ENCODE measurements around the gene TMEM87A. TPM values are rescaled to one million over a fixed set of nuclear protein-coding genes. Genes with fewer than 3 reads are reported as not detected.
A peak's percentile ranks its signal among the peaks of the same experiment; 100 is the strongest.
"Not testable (repeated sequence)": the region's sequence is repeated elsewhere in the genome, so short reads cannot be mapped to it uniquely, and the experiment has no call there.

Gene TMEM87A, protein sequence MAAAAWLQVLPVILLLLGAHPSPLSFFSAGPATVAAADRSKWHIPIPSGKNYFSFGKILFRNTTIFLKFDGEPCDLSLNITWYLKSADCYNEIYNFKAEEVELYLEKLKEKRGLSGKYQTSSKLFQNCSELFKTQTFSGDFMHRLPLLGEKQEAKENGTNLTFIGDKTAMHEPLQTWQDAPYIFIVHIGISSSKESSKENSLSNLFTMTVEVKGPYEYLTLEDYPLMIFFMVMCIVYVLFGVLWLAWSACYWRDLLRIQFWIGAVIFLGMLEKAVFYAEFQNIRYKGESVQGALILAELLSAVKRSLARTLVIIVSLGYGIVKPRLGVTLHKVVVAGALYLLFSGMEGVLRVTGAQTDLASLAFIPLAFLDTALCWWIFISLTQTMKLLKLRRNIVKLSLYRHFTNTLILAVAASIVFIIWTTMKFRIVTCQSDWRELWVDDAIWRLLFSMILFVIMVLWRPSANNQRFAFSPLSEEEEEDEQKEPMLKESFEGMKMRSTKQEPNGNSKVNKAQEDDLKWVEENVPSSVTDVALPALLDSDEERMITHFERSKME
- total RNA-seq = 17.3 TPM
- long read RNA-seq, transcript TMEM87A-202 (20 exons, 3,109 nt) = major isoform, 43 of 47 reads
- long read RNA-seq, partial matches to known transcripts = 1 of 47 reads
- long read RNA-seq, other reads (novel, unspliced or antisense) = 3 of 47 reads

GRCh38 chr15:42272939-42273899, at the start of gene TMEM87A, which contains the start of gene GANC:
Gene TMEM87A (minus strand): TSS chr15:42273433. CDS start chr15:42273398, 35 bp downstream.
Gene GANC (plus strand): TSS chr15:42273201. CDS start chr15:42274482, 1,281 bp downstream.
- intact Hi-C loops (cut with DNase I) = no loop called here
- DNase-seq (peak; percentile 97), ATAC-seq (ENCODE audit: poor library complexity) (peak; percentile 98)

DNA sequence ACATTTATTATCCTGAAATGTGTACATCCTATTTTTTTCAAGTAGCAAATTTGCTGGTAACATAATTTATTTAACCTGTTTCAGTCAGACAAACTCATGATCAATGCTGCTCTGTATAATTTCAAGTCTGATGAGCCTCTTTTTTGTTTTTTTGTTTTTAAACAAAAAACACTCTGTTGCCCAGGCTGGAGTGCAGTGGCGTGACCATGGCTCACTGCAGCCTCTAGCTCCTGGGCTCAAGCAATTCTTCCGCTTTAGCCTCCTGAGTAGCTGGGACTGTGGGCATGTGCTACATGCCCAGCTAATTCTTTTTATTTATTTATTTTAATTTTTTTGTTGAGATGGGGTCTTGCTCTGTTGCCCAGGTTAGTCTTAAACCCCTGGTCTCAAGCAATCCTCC, 46.0 kb upstream of the TMEM87A start:
- DNase-seq (no peak), ATAC-seq (ENCODE audit: poor library complexity) (no peak)
- intact Hi-C loops (cut with DNase I) = no loop called here

GRCh38 chr15:42316282-42316805, 43.1 kb upstream of the TMEM87A start:
- intact Hi-C loops (cut with DNase I); DNase-seq: not testable (repeated sequence)

DNA sequence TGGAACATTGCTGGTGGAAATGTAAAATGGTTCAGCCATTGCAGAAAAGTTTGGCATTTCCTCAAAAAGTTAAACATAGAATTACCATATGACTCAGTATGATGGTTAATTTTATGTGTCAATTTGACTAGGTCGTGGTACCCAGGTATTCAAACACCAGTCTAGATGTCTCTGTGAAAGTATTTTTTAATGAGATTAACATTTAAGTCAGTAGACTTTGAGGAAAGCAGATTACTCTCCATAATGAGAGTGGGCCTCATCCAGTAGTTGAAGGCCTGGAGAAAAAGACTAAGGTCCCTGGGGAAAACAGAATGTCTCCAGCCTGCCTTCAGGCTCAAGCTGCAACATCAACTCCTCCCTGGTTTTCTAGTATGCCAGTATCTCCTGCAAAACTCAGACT, 42.3 kb upstream of the TMEM87A start:
- ATAC-seq (ENCODE audit: poor library complexity) = no peak
- no peak for DNase-seq
- intact Hi-C loops (cut with DNase I) = no loop called here

More at GRCh38 chr15:42316282-42316805, 43.1 kb upstream of the TMEM87A start:
- ATAC-seq (ENCODE audit: poor library complexity) = not testable (repeated sequence)

DNA sequence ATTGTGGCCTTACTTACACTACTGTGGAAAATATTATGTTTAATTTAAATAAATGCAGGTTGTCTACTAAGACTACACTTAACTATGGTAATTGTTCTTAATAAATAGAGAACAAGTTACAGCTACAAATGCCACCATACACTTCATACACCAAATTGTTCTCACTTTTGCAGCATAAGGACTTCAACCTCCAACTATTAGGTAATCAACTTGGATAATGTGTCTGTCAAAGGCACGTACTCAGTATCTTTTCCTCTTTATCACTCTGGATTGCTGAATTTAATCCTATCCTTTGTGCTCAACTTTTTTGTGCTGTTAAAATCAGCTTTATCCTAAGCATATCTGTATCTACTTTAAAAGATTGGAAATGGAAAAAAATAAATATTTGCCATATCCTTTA, 41.6 kb upstream of the TMEM87A start:
- intact Hi-C loops (cut with DNase I) = no loop called here
- ATAC-seq (ENCODE audit: poor library complexity) = no peak
- DNase-seq = no peak

DNA sequence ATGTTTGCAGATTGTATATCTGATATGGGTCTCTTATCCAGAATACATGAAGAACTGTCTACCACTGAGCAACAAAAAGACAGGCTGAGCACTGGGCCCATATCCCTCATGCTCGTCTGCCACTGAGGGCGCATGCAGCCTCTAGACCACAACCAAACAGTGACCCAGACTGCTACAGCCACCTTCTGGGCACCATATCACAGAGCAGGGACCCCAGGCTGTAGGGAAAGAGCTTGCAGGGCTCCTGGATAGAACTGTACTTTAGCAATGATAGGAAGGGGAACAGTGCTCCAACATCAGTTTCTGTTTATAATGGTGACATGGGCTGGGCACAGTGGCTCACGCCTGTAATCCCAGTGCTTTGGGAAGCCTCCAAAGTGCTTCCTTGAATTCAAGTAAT, 40.2 kb upstream of the TMEM87A start:
- ATAC-seq (ENCODE audit: poor library complexity) (no peak), DNase-seq (no peak)
- intact Hi-C loops (cut with DNase I) = no loop called here

- intact Hi-C loops (cut with DNase I) = no loop called here
- ATAC-seq (ENCODE audit: poor library complexity) = no peak
- no peak for DNase-seq
These were observed 33.4 kb upstream of the TMEM87A start for GRCh38 chr15:42306681-42307080.

DNA sequence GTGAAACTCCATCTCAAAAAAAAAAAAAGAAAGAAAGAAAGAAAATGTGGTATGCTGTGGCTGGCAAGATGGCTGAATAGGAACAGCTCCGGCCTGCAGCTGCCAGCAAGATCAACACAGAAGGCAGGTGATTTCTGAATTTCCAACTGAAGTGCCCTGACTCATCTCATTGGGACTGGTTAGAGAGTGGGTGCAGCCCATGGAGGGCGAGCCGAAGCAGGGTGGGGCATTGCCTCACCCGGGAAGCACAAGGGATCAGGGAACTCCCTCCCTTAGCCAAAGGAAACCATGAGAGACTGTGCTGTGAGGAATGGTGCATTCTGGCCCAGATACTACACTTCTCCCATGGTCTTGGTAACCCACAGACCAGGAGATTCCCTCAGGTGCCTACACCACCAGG, 27.8 kb upstream of the TMEM87A start:
- DNase-seq; intact Hi-C loops (cut with DNase I); ATAC-seq (ENCODE audit: poor library complexity): not testable (repeated sequence)

- intact Hi-C loops (cut with DNase I) = no loop called here
- no peak for ATAC-seq (ENCODE audit: poor library complexity)
These were observed 15.9 kb upstream of the TMEM87A start for GRCh38 chr15:42289166-42289565.

GRCh38 chr15:42287931-42288330, 14.7 kb upstream of the TMEM87A start:
- DNase-seq (no peak), ATAC-seq (ENCODE audit: poor library complexity) (no peak)
- intact Hi-C loops (cut with DNase I) = no loop called here

More at GRCh38 chr15:42289166-42289565, 15.9 kb upstream of the TMEM87A start:
- DNase-seq = no peak

DNA sequence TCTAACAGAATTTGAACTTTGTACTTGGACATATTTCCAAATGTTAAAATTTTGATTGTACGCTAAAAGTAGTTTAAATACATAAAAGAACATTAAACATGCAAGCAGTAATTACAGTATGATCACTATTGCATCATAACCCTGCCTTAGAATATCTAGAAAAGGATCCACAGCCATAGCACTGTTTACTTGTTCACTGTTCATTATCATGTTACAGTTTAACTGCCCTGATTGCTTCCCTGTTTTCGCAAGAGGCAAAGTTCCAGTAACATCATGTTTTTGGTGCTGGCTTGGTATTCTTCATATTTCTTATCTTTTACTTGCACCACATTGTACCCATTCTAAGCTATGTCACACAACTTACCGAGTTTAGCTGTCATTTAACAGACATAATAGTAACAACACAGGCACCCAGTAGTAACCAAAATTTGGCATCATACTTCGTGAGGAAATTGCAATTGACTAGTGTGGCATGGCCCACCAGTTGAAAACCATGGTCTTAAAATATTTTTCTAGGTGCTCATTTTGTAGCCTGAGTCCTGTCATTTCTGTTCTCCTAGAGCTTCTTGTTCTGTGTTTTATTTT, 13.3 kb upstream of the TMEM87A start:
- intact Hi-C loops (cut with DNase I) = no loop called here
- no peak for DNase-seq
- ATAC-seq (ENCODE audit: poor library complexity) = no peak

DNA sequence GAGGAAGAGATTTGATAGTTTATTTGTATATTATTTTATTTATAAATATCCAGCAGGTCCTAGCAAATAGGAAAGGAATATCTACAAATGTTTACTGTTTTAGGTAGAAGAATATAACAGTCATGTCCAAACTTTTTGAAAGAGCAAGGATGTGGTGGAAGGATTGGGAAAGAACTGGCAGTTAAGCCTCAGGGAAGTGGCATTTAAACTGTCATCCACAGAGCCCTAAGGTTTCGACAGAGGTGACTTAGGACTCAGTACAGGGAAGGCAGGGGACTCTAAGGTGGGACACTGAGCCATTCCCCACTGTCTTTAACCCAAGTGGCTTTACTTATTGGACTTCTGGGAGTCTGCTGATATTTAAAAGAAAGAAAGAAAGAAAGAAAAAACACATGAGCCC, 11.8 kb upstream of the TMEM87A start:
- ATAC-seq (ENCODE audit: poor library complexity) (no peak), DNase-seq (no peak)
- intact Hi-C loops (cut with DNase I) = no loop called here

DNA sequence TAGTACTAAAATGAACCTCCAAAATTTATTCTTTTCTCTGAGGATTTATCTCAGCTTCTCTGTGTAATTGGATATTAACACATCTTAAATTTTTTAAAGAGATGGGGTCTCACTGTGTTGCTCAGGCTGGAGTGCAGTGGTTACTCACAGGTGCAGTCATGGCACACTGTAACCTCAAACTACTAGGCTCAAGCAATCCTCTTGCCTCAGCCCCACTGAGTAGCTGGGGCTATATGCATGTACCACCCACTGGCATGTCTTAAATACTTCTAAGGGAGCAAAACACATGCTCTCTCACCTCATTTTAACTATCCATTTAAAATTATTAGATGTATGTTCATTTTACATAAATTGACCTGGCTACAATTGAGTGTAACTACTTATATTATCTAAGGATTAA, 11.3 kb upstream of the TMEM87A start:
- DNase-seq (no peak), ATAC-seq (ENCODE audit: poor library complexity) (no peak)
- intact Hi-C loops (cut with DNase I) = no loop called here

DNA sequence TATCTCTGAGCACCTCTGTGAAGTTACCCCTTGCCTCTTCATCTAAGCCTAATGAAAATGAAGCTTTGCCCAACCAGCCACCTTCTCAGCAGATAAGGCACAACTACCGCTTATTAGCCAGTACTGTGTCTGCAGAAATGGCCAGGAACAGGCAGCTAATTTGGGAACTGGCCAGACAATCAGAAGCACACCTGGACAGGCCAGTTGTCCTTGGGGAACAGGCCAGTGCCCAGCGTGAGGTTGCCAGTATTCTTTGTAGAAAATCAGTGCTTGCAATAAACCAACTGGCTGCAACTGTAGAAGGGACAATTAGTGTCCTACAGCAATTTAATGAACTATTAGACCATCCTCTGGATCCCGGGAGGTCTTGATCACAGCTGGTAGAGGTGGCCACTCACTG, 10.4 kb upstream of the TMEM87A start:
- ATAC-seq (ENCODE audit: poor library complexity) = no peak
- intact Hi-C loops (cut with DNase I) = no loop called here

DNA sequence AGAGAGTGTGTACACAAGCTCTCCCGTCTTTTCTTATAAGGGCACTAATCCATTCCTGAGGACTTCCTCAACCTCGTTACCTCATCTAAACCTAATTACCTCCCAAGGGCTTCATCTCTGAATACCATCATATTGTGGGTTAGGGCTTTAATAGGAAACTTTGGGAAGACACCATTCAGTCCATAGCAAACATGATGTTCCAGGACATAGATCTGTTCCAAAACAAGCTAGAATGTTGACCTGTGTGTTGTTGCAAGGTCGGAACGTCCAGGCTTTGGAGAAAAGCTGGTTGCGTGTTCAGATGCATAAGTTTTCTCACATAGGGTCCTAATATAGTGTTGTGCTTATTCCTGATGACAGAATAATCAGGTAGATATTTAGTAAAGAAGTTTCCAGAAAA, 9.7 kb upstream of the TMEM87A start:
- intact Hi-C loops (cut with DNase I) = no loop called here
- ATAC-seq (ENCODE audit: poor library complexity) (no peak), DNase-seq (no peak)

More for the DNA sequence above, 10.4 kb upstream of the TMEM87A start:
- DNase-seq = no peak

- no peak for DNase-seq
- ATAC-seq (ENCODE audit: poor library complexity) = no peak
- intact Hi-C loops (cut with DNase I) = no loop called here
These were observed 9.1 kb upstream of the TMEM87A start for GRCh38 chr15:42282344-42282743.

DNA sequence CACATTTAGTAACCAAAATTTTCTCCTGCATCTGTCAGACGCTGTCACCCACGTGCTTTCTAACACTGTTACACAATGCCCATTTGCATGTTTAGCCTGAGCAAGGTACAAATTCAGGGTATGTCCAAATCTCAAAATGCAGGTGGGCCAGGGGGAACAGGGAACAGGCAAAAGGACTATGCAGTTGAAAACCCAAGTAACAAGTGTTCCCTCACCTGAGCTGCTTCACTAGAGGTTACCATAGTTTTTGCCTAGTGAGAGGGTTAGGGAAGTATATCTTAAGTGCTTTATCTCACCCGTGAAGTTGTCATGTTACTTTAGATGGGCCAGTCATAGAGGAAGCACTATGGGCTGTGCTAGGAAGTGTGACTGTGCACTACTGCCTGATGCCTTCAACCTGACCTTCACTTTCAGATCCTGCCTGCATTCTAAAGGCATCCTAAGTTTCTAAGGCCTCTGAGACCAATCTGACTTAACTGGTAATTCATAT, 6.0 kb upstream of the TMEM87A start:
- intact Hi-C loops (cut with DNase I) = no loop called here
- ATAC-seq (ENCODE audit: poor library complexity) (no peak), DNase-seq (no peak)

GRCh38 chr15:42276762-42277161, 3.5 kb upstream of the TMEM87A start:
- DNase-seq = no peak
- ATAC-seq (ENCODE audit: poor library complexity) = no peak
- intact Hi-C loops (cut with DNase I) = no loop called here

Measured in Right ventricle myocardium superior (tissue), 1 donor.